A549 (cell line): ENCODE results near the gene CCDC92B.

ENCODE experiments used
- EP300 ChIP-seq, 2 experiments: fragments of >200 bp; sonication (Bioruptor Twin); formaldehyde crosslinking; IDR thresholded peaks; 2 replicates in 1 of 2; 3 replicates in 1 of 2; pipeline ENCODE4 v1.6.1; 2016 to 2017
- ESRRA ChIP-seq: fragments of 150-350 bp; IDR thresholded peaks from 2 replicates; pipeline ENCODE4 v1.6.1; 2014; ENCODE audit warnings: mild to moderate bottlenecking, low read length, borderline replicate concordance
- MAFK ChIP-seq: fragments of 450-650 bp; IDR thresholded peaks from 2 replicates; pipeline ENCODE4 v1.6.1; 2014; ENCODE audit not compliant: partially characterized antibody
- NPAS2 ChIP-seq: fragments of 250-450 bp; sonication (Bioruptor Pico); IDR thresholded peaks from 2 replicates; pipeline ENCODE4 v1.8.0; 2022; ENCODE audit warnings: mild to moderate bottlenecking, moderate library complexity, borderline replicate concordance
- POLR2A ChIP-seq: IDR thresholded peaks from 2 replicates; pipeline ENCODE4 v1.6.1; 2012; ENCODE audit warnings: mild to moderate bottlenecking, low read length
- POLR2AphosphoS2 ChIP-seq: conservative IDR thresholded peaks from 2 replicates; pipeline ENCODE4 v1.6.1; 2012; ENCODE audit warnings: low read length, improper control_type of control experiment, inconsistent platforms
- RAD21 ChIP-seq, 2 experiments: fragments of >200 bp in 1 of 2; sonication (Bioruptor Twin) in 1 of 2; formaldehyde crosslinking in 1 of 2; IDR thresholded peaks in 1 of 2; conservative IDR thresholded peaks in 1 of 2; 2 replicates in 1 of 2; 3 replicates in 1 of 2; pipeline ENCODE4 v1.6.1; 2012 to 2018; ENCODE audit warnings: inconsistent platforms in 1 of 2
- TF ChIP-seq, protein P1 (sequence below): fragments of >200 bp; sonication (Bioruptor Twin); formaldehyde crosslinking; IDR thresholded peaks from 3 replicates; pipeline ENCODE4 v1.5.1; 2016
- TF ChIP-seq, protein P2 (sequence below): IDR thresholded peaks from 2 replicates; pipeline ENCODE4 v1.6.1; 2012
- TF ChIP-seq, protein P3 (sequence below): fragments of 150-350 bp; IDR thresholded peaks from 2 replicates; pipeline ENCODE4 v1.6.1; 2014; ENCODE audit warnings: low read depth, mild to moderate bottlenecking, low read length
- TF ChIP-seq, protein P4 (sequence below): fragments of 200-600 bp; sonication (generic); IDR thresholded peaks from 2 replicates; pipeline ENCODE4 v1.6.1; 2016; ENCODE audit warnings: antibody characterized with exemption, mild to moderate bottlenecking, moderate library complexity
- TF ChIP-seq, protein P5 (sequence below): IDR thresholded peaks from 2 replicates; pipeline ENCODE4 v1.6.1; 2012; ENCODE audit warnings: low read depth, borderline replicate concordance
- TF ChIP-seq, protein P6 (sequence below): IDR thresholded peaks from 2 replicates; pipeline ENCODE4 v1.6.1; 2012

DNA sequence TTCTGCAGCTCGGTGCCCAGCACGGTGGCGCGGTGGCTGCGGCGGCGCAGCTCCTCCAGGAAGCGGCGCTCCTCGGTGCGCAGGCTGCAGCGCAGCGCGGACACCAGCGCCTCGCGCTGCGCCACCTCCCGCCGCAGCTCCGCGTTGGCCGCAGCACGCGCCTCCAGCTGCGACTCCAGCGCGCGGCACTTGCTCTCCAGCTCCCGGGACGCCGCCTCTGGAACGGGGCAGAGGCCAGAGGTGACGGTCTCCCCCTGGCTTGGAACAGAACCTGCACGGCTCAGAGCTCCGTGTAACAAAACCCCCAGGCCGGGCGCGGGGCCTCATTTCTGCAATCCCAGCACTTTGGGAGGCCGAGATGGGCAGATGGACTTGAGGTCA lies 24.7 kb downstream of the CCDC92B start:
- no peak for TF ChIP-seq POLR2A
- no peak for TF ChIP-seq EP300 (IDR thresholded peaks at IDR 0.05)
- TF ChIP-seq, protein P1, sequence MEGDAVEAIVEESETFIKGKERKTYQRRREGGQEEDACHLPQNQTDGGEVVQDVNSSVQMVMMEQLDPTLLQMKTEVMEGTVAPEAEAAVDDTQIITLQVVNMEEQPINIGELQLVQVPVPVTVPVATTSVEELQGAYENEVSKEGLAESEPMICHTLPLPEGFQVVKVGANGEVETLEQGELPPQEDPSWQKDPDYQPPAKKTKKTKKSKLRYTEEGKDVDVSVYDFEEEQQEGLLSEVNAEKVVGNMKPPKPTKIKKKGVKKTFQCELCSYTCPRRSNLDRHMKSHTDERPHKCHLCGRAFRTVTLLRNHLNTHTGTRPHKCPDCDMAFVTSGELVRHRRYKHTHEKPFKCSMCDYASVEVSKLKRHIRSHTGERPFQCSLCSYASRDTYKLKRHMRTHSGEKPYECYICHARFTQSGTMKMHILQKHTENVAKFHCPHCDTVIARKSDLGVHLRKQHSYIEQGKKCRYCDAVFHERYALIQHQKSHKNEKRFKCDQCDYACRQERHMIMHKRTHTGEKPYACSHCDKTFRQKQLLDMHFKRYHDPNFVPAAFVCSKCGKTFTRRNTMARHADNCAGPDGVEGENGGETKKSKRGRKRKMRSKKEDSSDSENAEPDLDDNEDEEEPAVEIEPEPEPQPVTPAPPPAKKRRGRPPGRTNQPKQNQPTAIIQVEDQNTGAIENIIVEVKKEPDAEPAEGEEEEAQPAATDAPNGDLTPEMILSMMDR: peak; percentile 36
- peak; percentile 67 for TF ChIP-seq MAFK
- TF ChIP-seq, protein P2, sequence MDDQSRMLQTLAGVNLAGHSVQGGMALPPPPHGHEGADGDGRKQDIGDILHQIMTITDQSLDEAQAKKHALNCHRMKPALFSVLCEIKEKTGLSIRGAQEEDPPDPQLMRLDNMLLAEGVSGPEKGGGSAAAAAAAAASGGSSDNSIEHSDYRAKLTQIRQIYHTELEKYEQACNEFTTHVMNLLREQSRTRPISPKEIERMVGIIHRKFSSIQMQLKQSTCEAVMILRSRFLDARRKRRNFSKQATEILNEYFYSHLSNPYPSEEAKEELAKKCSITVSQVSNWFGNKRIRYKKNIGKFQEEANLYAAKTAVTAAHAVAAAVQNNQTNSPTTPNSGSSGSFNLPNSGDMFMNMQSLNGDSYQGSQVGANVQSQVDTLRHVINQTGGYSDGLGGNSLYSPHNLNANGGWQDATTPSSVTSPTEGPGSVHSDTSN: no peak
- TF ChIP-seq, protein P3, sequence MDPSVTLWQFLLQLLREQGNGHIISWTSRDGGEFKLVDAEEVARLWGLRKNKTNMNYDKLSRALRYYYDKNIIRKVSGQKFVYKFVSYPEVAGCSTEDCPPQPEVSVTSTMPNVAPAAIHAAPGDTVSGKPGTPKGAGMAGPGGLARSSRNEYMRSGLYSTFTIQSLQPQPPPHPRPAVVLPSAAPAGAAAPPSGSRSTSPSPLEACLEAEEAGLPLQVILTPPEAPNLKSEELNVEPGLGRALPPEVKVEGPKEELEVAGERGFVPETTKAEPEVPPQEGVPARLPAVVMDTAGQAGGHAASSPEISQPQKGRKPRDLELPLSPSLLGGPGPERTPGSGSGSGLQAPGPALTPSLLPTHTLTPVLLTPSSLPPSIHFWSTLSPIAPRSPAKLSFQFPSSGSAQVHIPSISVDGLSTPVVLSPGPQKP: no peak
- no peak for TF ChIP-seq ESRRA
- TF ChIP-seq, protein P4, sequence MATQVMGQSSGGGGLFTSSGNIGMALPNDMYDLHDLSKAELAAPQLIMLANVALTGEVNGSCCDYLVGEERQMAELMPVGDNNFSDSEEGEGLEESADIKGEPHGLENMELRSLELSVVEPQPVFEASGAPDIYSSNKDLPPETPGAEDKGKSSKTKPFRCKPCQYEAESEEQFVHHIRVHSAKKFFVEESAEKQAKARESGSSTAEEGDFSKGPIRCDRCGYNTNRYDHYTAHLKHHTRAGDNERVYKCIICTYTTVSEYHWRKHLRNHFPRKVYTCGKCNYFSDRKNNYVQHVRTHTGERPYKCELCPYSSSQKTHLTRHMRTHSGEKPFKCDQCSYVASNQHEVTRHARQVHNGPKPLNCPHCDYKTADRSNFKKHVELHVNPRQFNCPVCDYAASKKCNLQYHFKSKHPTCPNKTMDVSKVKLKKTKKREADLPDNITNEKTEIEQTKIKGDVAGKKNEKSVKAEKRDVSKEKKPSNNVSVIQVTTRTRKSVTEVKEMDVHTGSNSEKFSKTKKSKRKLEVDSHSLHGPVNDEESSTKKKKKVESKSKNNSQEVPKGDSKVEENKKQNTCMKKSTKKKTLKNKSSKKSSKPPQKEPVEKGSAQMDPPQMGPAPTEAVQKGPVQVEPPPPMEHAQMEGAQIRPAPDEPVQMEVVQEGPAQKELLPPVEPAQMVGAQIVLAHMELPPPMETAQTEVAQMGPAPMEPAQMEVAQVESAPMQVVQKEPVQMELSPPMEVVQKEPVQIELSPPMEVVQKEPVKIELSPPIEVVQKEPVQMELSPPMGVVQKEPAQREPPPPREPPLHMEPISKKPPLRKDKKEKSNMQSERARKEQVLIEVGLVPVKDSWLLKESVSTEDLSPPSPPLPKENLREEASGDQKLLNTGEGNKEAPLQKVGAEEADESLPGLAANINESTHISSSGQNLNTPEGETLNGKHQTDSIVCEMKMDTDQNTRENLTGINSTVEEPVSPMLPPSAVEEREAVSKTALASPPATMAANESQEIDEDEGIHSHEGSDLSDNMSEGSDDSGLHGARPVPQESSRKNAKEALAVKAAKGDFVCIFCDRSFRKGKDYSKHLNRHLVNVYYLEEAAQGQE: no peak
- TF ChIP-seq RAD21 (conservative IDR thresholded peaks at IDR 0.05 in 1 of 2, IDR thresholded peaks at IDR 0.05 in 1 of 2): no peak; a peak in 2 of 5 replicates
- no peak for TF ChIP-seq NPAS2 (CRISPR knock-in tag)
- TF ChIP-seq, protein P5, sequence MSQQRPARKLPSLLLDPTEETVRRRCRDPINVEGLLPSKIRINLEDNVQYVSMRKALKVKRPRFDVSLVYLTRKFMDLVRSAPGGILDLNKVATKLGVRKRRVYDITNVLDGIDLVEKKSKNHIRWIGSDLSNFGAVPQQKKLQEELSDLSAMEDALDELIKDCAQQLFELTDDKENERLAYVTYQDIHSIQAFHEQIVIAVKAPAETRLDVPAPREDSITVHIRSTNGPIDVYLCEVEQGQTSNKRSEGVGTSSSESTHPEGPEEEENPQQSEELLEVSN: peak; percentile 94
- TF ChIP-seq, protein P6, sequence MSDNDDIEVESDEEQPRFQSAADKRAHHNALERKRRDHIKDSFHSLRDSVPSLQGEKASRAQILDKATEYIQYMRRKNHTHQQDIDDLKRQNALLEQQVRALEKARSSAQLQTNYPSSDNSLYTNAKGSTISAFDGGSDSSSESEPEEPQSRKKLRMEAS: peak; percentile 95
- no peak for TF ChIP-seq POLR2AphosphoS2
